A549 (cell line): Measurements from ENCODE around the gene PARVB. TPM values are rescaled to one million over a fixed set of nuclear protein-coding genes. Genes with fewer than 3 reads are reported as not detected.

ENCODE experiments used
- ATAC-seq, 2 experiments: fragments of 200-7000 bp in 1 of 2; fragments of >200 bp in 1 of 2; cut with Nextera tagmentation in 1 of 2; cut with Tn5 transposase in 1 of 2; 3 replicates each; pipeline versions ENCODE4 v1.8.0 to v1.9.1; 2018 to 2020; ENCODE audit warnings: mild to moderate bottlenecking in 1 of 2, moderate library complexity in 1 of 2
- CTCF ChIA-PET: fragments of 300-600 bp; sonication (Branson Sonifier 250); formaldehyde crosslinking; extraction: SDS; loops from one replicate; lab custom pipeline; 2021; ENCODE audit warnings: antibody characterized with exemption, inconsistent platforms; lab: Yijun Ruan, JAX
- POLR2A ChIA-PET: fragments of 350-600 bp; formaldehyde crosslinking; extraction: SDS; loops from one replicate; lab custom pipeline; 2021; ENCODE audit warnings: antibody characterized with exemption, inconsistent platforms; lab: Yijun Ruan, JAX
- DNase-seq, 2 experiments: peaks; one replicate each; pipeline versions ENCODE4 v3.0.0 to v3.0.0-alpha.2; 2011 to 2016; ENCODE audit warnings: low read depth in 1 of 2, low spot score in 1 of 2
- FAIRE-seq: peaks from 2 replicates; lab custom pipeline; 2011; peaks lifted over from hg19 to GRCh38; lab: Jason Lieb, UNC
- H3K27ac ChIP-seq, 2 experiments: fragments of >200 bp; sonication (Bioruptor Twin); formaldehyde crosslinking; 3 replicates each; pipeline ENCODE4 v1.5.1; 2016 to 2017
- H3K4me1 ChIP-seq: fragments of >200 bp; sonication (Bioruptor Twin); formaldehyde crosslinking; 3 replicates; pipeline ENCODE4 v1.6.1; 2016
- H3K4me2 ChIP-seq: fragments of >200 bp; sonication (Bioruptor Twin); formaldehyde crosslinking; 3 replicates; pipeline ENCODE4 v1.6.1; 2016
- H3K4me3 ChIP-seq: fragments of >200 bp; sonication (Bioruptor Twin); formaldehyde crosslinking; 3 replicates; pipeline ENCODE4 v1.5.1; 2016
- H3K9me3 ChIP-seq: fragments of >200 bp; sonication (Bioruptor Twin); formaldehyde crosslinking; 3 replicates; pipeline ENCODE4 v1.6.1; 2016
- CBX2 ChIP-seq: fragments of 200-600 bp; sonication (generic); IDR thresholded peaks from 2 replicates; pipeline ENCODE4 v1.6.1; 2016; ENCODE audit warnings: low read depth, mild to moderate bottlenecking, borderline replicate concordance
- CHD4 ChIP-seq: fragments of 200-600 bp; sonication (generic); IDR thresholded peaks from 2 replicates; pipeline ENCODE4 v1.6.1; 2016; ENCODE audit warnings: antibody characterized with exemption, mild to moderate bottlenecking, borderline replicate concordance
- CTCF ChIP-seq: fragments of >200 bp; sonication (Bioruptor Twin); formaldehyde crosslinking; IDR thresholded peaks from 3 replicates; pipeline ENCODE4 v1.5.1; 2016
- EHF ChIP-seq: fragments of 250-450 bp; sonication (Bioruptor Pico); IDR thresholded peaks from 2 replicates; pipeline ENCODE4 v1.5.0; 2020; ENCODE audit warnings: mild to moderate bottlenecking
- EP300 ChIP-seq, 2 experiments: fragments of >200 bp; sonication (Bioruptor Twin); formaldehyde crosslinking; IDR thresholded peaks; 2 replicates in 1 of 2; 3 replicates in 1 of 2; pipeline ENCODE4 v1.6.1; 2016 to 2017
- FOSB ChIP-seq: fragments of 250-450 bp; sonication (Bioruptor Pico); IDR thresholded peaks from 2 replicates; pipeline ENCODE4 v1.5.0; 2020; ENCODE audit warnings: mild to moderate bottlenecking, moderate library complexity
- HDAC2 ChIP-seq: fragments of 200-600 bp; sonication (generic); IDR thresholded peaks from 2 replicates; pipeline ENCODE4 v1.6.1; 2016
- JUN ChIP-seq, 2 experiments: fragments of >200 bp; sonication (Bioruptor Twin); formaldehyde crosslinking; IDR thresholded peaks; 2 replicates in 1 of 2; 3 replicates in 1 of 2; pipeline ENCODE4 v1.6.1; 2016 to 2017
- MAFK ChIP-seq: fragments of 450-650 bp; IDR thresholded peaks from 2 replicates; pipeline ENCODE4 v1.6.1; 2014; ENCODE audit not compliant: partially characterized antibody
- PHF8 ChIP-seq: fragments of 200-600 bp; sonication (generic); IDR thresholded peaks from 2 replicates; pipeline ENCODE4 v1.6.1; 2016; ENCODE audit warnings: low read depth, mild to moderate bottlenecking, antibody characterized with exemption, moderate library complexity, borderline replicate concordance
- POLR2AphosphoS2 ChIP-seq: conservative IDR thresholded peaks from 2 replicates; pipeline ENCODE4 v1.6.1; 2012; ENCODE audit warnings: low read length, improper control_type of control experiment, inconsistent platforms
- RFX5 ChIP-seq: fragments of 450-650 bp; IDR thresholded peaks from 2 replicates; pipeline ENCODE4 v1.7.1; 2014; ENCODE audit warnings: antibody characterized with exemption, mild to moderate bottlenecking, moderate library complexity
- RNF2 ChIP-seq: fragments of 200-600 bp; sonication (generic); IDR thresholded peaks from 2 replicates; pipeline ENCODE4 v1.6.1; 2016; ENCODE audit warnings: low read depth, mild to moderate bottlenecking, antibody characterized with exemption, moderate library complexity, borderline replicate concordance
- SMC3 ChIP-seq: fragments of >200 bp; sonication (Bioruptor Twin); formaldehyde crosslinking; IDR thresholded peaks from 3 replicates; pipeline ENCODE4 v1.6.1; 2018; ENCODE audit warnings: inconsistent platforms
- TP53 ChIP-seq: fragments of 250-450 bp; sonication (Bioruptor Pico); IDR thresholded peaks from 2 replicates; pipeline ENCODE4 v1.5.0; 2021; ENCODE audit warnings: mild to moderate bottlenecking, moderate library complexity
- ZSCAN20 ChIP-seq: fragments of 250-450 bp; sonication (Bioruptor Pico); IDR thresholded peaks from 2 replicates; pipeline ENCODE4 v1.8.0; 2022; ENCODE audit warnings: mild to moderate bottlenecking, moderate library complexity
- WGBS: methylation state at CpG from one replicate; pipeline ENCODE4 v1.1.6; 2017; ENCODE audit errors: missing lambda C conversion rate; 5-methylcytosine and 5-hydroxymethylcytosine counted together
- polyA plus RNA-seq, 4 experiments: library from polyadenylated mRNA; depleted of rRNA in 3 of 4; stranded (reverse); fragments of >200 nt; fragmentation: RNase III in 1 of 4; extraction: RNeasy Plus Mini Kit Qiagen cat#74134 plus additional on column Dnase treatment in 1 of 4; gene quantifications; 2 replicates in 3 of 4; 3 replicates in 1 of 4; pipeline ENCODE4 v1.2.3, GENCODE V29; 2011 to 2017
- TF ChIP-seq, protein P1 (sequence below): fragments of 200-600 bp; sonication (generic); IDR thresholded peaks from 2 replicates; pipeline ENCODE4 v1.6.1; 2016; ENCODE audit warnings: antibody characterized with exemption, mild to moderate bottlenecking, moderate library complexity
- TF ChIP-seq, protein P2 (sequence below): IDR thresholded peaks from 2 replicates; pipeline ENCODE4 v1.6.1; 2012
- TF ChIP-seq, protein P3 (sequence below): fragments of >200 bp; sonication (Bioruptor Twin); formaldehyde crosslinking; IDR thresholded peaks from 3 replicates; pipeline ENCODE4 v1.6.1; 2016

The PARVB gene
- polyA plus RNA-seq, 2 of the 4 experiments (the other 2 are of a cell fraction): 28.3 to 33.5 TPM

GRCh38 chr22:44206696-44207095, 182.6 kb downstream of the PARVB start (continued):
- TF ChIP-seq, protein P1, sequence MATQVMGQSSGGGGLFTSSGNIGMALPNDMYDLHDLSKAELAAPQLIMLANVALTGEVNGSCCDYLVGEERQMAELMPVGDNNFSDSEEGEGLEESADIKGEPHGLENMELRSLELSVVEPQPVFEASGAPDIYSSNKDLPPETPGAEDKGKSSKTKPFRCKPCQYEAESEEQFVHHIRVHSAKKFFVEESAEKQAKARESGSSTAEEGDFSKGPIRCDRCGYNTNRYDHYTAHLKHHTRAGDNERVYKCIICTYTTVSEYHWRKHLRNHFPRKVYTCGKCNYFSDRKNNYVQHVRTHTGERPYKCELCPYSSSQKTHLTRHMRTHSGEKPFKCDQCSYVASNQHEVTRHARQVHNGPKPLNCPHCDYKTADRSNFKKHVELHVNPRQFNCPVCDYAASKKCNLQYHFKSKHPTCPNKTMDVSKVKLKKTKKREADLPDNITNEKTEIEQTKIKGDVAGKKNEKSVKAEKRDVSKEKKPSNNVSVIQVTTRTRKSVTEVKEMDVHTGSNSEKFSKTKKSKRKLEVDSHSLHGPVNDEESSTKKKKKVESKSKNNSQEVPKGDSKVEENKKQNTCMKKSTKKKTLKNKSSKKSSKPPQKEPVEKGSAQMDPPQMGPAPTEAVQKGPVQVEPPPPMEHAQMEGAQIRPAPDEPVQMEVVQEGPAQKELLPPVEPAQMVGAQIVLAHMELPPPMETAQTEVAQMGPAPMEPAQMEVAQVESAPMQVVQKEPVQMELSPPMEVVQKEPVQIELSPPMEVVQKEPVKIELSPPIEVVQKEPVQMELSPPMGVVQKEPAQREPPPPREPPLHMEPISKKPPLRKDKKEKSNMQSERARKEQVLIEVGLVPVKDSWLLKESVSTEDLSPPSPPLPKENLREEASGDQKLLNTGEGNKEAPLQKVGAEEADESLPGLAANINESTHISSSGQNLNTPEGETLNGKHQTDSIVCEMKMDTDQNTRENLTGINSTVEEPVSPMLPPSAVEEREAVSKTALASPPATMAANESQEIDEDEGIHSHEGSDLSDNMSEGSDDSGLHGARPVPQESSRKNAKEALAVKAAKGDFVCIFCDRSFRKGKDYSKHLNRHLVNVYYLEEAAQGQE: no peak

DNA sequence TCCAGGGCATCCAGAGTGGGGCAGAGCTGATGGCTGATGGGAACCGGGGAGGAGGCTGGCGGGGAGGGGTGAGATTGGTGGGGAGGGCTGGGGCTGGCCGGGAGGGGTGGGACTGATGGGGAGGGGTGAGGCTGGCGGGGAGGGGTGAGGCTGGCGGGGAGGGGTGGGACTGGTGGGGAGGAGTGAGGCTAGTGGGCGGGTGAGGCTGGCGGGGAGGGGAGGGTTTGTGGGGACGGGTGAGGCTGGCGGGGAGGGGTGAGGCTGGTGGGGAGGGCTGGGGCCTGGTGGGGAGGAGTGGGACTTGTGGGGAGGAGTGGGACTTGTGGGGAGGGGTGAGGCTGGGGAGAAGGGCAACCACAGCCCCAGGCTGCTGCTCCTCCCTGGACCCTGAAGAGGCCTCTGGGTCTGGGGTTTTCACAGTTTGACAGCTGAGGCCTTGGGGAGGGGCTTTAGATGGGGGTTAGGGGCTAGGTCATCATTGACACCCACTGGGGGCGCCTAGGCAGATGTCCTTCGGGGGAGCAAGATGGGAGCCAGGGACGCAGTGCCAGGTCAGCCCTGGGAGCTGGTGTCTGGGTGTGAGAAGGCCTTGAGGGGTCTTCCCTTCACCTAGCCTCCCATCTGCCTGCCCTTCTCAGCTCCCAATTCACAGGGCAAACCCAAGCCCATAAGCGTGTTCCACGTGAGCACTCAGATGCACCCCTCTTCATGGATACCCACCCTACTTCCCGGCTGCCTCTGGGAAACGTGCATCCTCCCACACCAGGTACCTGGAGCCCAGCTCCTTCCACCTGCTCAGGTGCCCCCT, 183.3 kb downstream of the PARVB start:
- Histone ChIP-seq H3K4me2 (no peak overlapping the region), H3K9me3 (peaks cover 3% of the 10 kb centered on the region; the same call in 1 of the 3 replicates), H3K4me3 (no peak overlapping the region), H3K4me1 (no peaks in the 10 kb centered on the region), H3K27ac (no peak overlapping the region)
- ChIA-PET CTCF (no interaction called here), POLR2A (no interaction called here)
- DNase-seq: no peak
- no peak for FAIRE-seq
- TF ChIP-seq JUN (IDR thresholded peaks at IDR 0.05) (no peak), EHF (CRISPR knock-in tag) (no peak), PHF8 (no peak)
- ATAC-seq: no peak
- 76% methylated on average over 4 of the region's 16 CpGs for WGBS

GRCh38 chr22:44207981-44208317, 183.8 kb downstream of the PARVB start:
- H3K27ac ChIP-seq: no peak overlapping the region
- H3K9me3 ChIP-seq: peaks cover 3% of the 10 kb centered on the region; the same call in 1 of the 3 replicates
- WGBS: 63% methylated on average over 4 of the region's 4 CpGs
- POLR2A ChIA-PET: no interaction called here
- ATAC-seq (no peak), DNase-seq (no peak), FAIRE-seq (no peak)
- H3K4me3 ChIP-seq: no peak overlapping the region
- H3K4me1 ChIP-seq: no peaks in the 10 kb centered on the region
- TF ChIP-seq, protein P2, sequence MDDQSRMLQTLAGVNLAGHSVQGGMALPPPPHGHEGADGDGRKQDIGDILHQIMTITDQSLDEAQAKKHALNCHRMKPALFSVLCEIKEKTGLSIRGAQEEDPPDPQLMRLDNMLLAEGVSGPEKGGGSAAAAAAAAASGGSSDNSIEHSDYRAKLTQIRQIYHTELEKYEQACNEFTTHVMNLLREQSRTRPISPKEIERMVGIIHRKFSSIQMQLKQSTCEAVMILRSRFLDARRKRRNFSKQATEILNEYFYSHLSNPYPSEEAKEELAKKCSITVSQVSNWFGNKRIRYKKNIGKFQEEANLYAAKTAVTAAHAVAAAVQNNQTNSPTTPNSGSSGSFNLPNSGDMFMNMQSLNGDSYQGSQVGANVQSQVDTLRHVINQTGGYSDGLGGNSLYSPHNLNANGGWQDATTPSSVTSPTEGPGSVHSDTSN: no peak
- TF ChIP-seq EP300 (IDR thresholded peaks at IDR 0.05): no peak
- H3K4me2 ChIP-seq: no peak overlapping the region
- CTCF ChIA-PET: no interaction called here

DNA sequence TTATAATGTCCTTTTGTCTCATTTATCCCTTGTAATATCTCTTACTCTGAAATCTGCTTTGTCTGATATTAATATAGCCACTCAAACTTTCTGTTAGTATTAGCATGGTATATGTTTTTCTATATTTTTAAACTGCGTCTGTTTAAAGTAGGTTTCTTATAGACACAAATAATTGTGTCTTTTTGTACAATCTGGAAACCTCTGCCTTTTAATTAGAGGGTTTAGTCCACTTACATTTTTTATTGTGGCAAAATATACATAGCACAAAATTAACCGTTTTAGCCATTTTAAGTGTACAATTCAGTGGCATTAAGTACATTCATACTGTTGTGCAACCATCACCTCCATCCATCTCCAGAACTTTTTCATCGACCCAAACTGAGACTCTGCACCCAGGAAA, 185.2 kb downstream of the PARVB start:
- FAIRE-seq: no peak
- CTCF ChIA-PET: no interaction called here
- ATAC-seq: no peak
- no peak for DNase-seq
- no peak overlapping the region for H3K4me3 ChIP-seq
- H3K4me1 ChIP-seq: no peaks in the 10 kb centered on the region
- WGBS: 34% methylated on average over 3 of the region's 3 CpGs
- peaks cover 3% of the 10 kb centered on the region; the same call in 1 of the 3 replicates for H3K9me3 ChIP-seq
- H3K4me2 ChIP-seq: no peak overlapping the region
- POLR2A ChIA-PET: no interaction called here
- no peak overlapping the region for H3K27ac ChIP-seq
- TF ChIP-seq SMC3 (no peak), POLR2AphosphoS2 (no peak), CTCF (no peak), MAFK (no peak), RNF2 (no peak), ZSCAN20 (CRISPR knock-in tag) (no peak), RFX5 (no peak), CBX2 (no peak), FOSB (CRISPR knock-in tag) (no peak), TP53 (CRISPR knock-in tag) (no peak), HDAC2 (no peak), CHD4 (no peak), PHF8 (no peak)
- TF ChIP-seq, protein P3, sequence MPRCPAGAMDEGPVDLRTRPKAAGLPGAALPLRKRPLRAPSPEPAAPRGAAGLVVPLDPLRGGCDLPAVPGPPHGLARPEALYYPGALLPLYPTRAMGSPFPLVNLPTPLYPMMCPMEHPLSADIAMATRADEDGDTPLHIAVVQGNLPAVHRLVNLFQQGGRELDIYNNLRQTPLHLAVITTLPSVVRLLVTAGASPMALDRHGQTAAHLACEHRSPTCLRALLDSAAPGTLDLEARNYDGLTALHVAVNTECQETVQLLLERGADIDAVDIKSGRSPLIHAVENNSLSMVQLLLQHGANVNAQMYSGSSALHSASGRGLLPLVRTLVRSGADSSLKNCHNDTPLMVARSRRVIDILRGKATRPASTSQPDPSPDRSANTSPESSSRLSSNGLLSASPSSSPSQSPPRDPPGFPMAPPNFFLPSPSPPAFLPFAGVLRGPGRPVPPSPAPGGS: no peak
- TF ChIP-seq, protein P2: no peak
